Left ventricle myocardium inferior (tissue), 1 donor: ENCODE measurements around the gene ANKMY1. TPM values are rescaled to one million over a fixed set of nuclear protein-coding genes. Genes with fewer than 3 reads are reported as not detected.

Experiments used
- DNase-seq: peaks from one replicate; pipeline ENCODE4 v3.0.0-alpha.2; 2020
- H3K27ac ChIP-seq: fragments of 200-600 bp; replicated peaks from 2 replicates; pipeline ENCODE4 v1.8.0; 2021
- H3K27me3 ChIP-seq: fragments of 200-600 bp; 2 replicates; pipeline ENCODE4 v1.8.0; 2021; ENCODE audit warnings: low read depth
- H3K36me3 ChIP-seq: fragments of 200-600 bp; 2 replicates; pipeline ENCODE4 v1.8.0; 2021
- H3K4me1 ChIP-seq: fragments of 200-600 bp; 2 replicates; pipeline ENCODE4 v1.8.0; 2021
- H3K4me3 ChIP-seq: fragments of 200-600 bp; 2 replicates; pipeline ENCODE4 v1.8.0; 2021; ENCODE audit warnings: mild to moderate bottlenecking, moderate library complexity
- H3K9me3 ChIP-seq: fragments of 200-600 bp; replicated peaks from 2 replicates; pipeline ENCODE4 v1.8.0; 2021
- CTCF ChIP-seq: fragments of 200-600 bp; IDR thresholded peaks from 2 replicates; pipeline ENCODE4 v1.8.0; 2021; ENCODE audit warnings: antibody characterized with exemption, mild to moderate bottlenecking, borderline replicate concordance
- intact Hi-C: fragments of 100-400 bp; cut with micrococcal nuclease; formaldehyde crosslinking; loops from one replicate; pipeline ENCODE4 v1.11.0; 2022
- total RNA-seq: library from RNA; stranded (reverse); fragmentation: NEBNext Ultra II Directional; extraction: Animal tissue kit (Norgen Biotek cat#: 25700); gene quantifications from one replicate; pipeline ENCODE4 v1.2.1, GENCODE V29; 2021
- donor health status: DM: no; HTN: yes; CAD: no; lungs with severe emphysema.

Gene ANKMY1
- total RNA-seq, 1 donor from 2014 or later = 4.0 TPM

- intact Hi-C loops = no loop called here
- Histone ChIP-seq H3K27ac (no peak overlapping the region), H3K4me1 (no peaks in the 10 kb centered on the region), H3K4me3 (no peak overlapping the region), H3K9me3 (peaks cover 30% of the 10 kb centered on the region), H3K36me3 (no peaks in the 10 kb centered on the region), H3K27me3 (no peaks in the 10 kb centered on the region)
- DNase-seq = no peak
- no peak for TF ChIP-seq CTCF
These were observed 76.8 kb downstream of the ANKMY1 start for GRCh38 chr2:240480834-240481623.

GRCh38 chr2:240479111-240479501 lies 78.7 kb downstream of the ANKMY1 start:
- TF ChIP-seq CTCF = no peak
- intact Hi-C loops = no loop called here
- no peak overlapping the region for H3K4me3 ChIP-seq
- peaks cover 31% of the 10 kb centered on the region for H3K9me3 ChIP-seq
- H3K27me3 ChIP-seq = no peaks in the 10 kb centered on the region
- H3K36me3 ChIP-seq = peaks cover 3% of the 10 kb centered on the region
- DNase-seq = no peak
- no peaks in the 10 kb centered on the region for H3K4me1 ChIP-seq
- no peak overlapping the region for H3K27ac ChIP-seq

- intact Hi-C loops = no loop called here
- Histone ChIP-seq H3K36me3 (peaks cover 3% of the 10 kb centered on the region), H3K27ac (no peak overlapping the region), H3K4me1 (no peaks in the 10 kb centered on the region), H3K4me3 (no peak overlapping the region), H3K9me3 (peaks cover 31% of the 10 kb centered on the region), H3K27me3 (no peaks in the 10 kb centered on the region)
- DNase-seq = no peak
- no peak for TF ChIP-seq CTCF
These were observed 79.3 kb downstream of the ANKMY1 start for GRCh38 chr2:240478346-240479110.

- no peak for DNase-seq
- Histone ChIP-seq H3K4me1 (no peaks in the 10 kb centered on the region), H3K27me3 (no peaks in the 10 kb centered on the region), H3K27ac (no peak overlapping the region), H3K4me3 (no peak overlapping the region), H3K36me3 (peaks cover 3% of the 10 kb centered on the region), H3K9me3 (peaks cover 38% of the 10 kb centered on the region)
- no peak for TF ChIP-seq CTCF
- intact Hi-C loops = no loop called here
These were observed 79.9 kb downstream of the ANKMY1 start for GRCh38 chr2:240477916-240478315.

- Histone ChIP-seq H3K9me3 (peaks cover 47% of the 10 kb centered on the region), H3K36me3 (peaks cover 3% of the 10 kb centered on the region), H3K27ac (no peak overlapping the region), H3K27me3 (no peaks in the 10 kb centered on the region), H3K4me1 (no peaks in the 10 kb centered on the region), H3K4me3 (no peak overlapping the region)
- intact Hi-C loops = no loop called here
- DNase-seq = no peak
- no peak for TF ChIP-seq CTCF
These were observed 84.6 kb downstream of the ANKMY1 start for GRCh38 chr2:240473211-240473610.
